Esophagus squamous epithelium (tissue), 4 donors: ENCODE results near the gene TGIF2.

ENCODE experiments used
- CTCF ChIP-seq, 6 experiments: fragments of 450-650 bp in 4 of 6; fragments of 200-600 bp in 2 of 6; sonication (generic) in 2 of 6; IDR thresholded peaks; one replicate each; pipeline ENCODE4 v1.5.1; 2016 to 2019; ENCODE audit warnings: antibody characterized with exemption in 6 of 6, mild to moderate bottlenecking in 4 of 6, moderate library complexity in 4 of 6
- POLR2A ChIP-seq, 4 donors: fragments of 450-650 bp; IDR thresholded peaks; one replicate each; pipeline ENCODE4 v1.6.1; 2017; ENCODE audit warnings: antibody characterized with exemption in 4 of 4, mild to moderate bottlenecking in 4 of 4, moderate library complexity in 3 of 4

GRCh38 chr20:36532388-36532787 lies 41.0 kb upstream of the TGIF2 start:
- no peak for TF ChIP-seq CTCF (IDR thresholded peaks at IDR 0.05)
- no peak for TF ChIP-seq POLR2A (IDR thresholded peaks at IDR 0.05)
